ENCODE measurements around the gene NAV2. TPM values are rescaled to one million over a fixed set of nuclear protein-coding genes. Genes with fewer than 3 reads are reported as not detected.

The NAV2 gene
- total RNA-seq, 1 donor from 2014 or later: 44.8 TPM

- Histone ChIP-seq H3K36me3 (no peaks in the 10 kb centered on the region), H3K9me3 (no peaks in the 10 kb centered on the region), H3K27me3 (no peaks in the 10 kb centered on the region), H3K27ac (peak overlapping the region; percentile 15), H3K4me1 (peaks cover 37% of the 10 kb centered on the region), H3K4me3 (no peak overlapping the region)
- DNase-seq (no peak), ATAC-seq (no peak)
- no peak for TF ChIP-seq CTCF (IDR thresholded peaks at IDR 0.05)
- intact Hi-C loops (cut with DNase I): no loop called here
These were observed 266.8 kb downstream of the NAV2 start for GRCh38 chr11:19979519-19979845.

GRCh38 chr11:19980388-19980787 lies 267.8 kb downstream of the NAV2 start:
- Histone ChIP-seq H3K27me3 (no peaks in the 10 kb centered on the region), H3K36me3 (no peaks in the 10 kb centered on the region), H3K4me3 (no peak overlapping the region), H3K27ac (peak overlapping the region; percentile 47), H3K9me3 (no peaks in the 10 kb centered on the region), H3K4me1 (peaks cover 37% of the 10 kb centered on the region)
- intact Hi-C loops (cut with DNase I): no loop called here
- DNase-seq (no peak), ATAC-seq (no peak)
- TF ChIP-seq CTCF (IDR thresholded peaks at IDR 0.05): no peak

GRCh38 chr11:19980957-19981669 lies 268.5 kb downstream of the NAV2 start:
- Histone ChIP-seq H3K4me1 (peaks cover 37% of the 10 kb centered on the region), H3K4me3 (no peak overlapping the region), H3K9me3 (no peaks in the 10 kb centered on the region), H3K36me3 (no peaks in the 10 kb centered on the region), H3K27me3 (no peaks in the 10 kb centered on the region), H3K27ac (peak overlapping the region; percentile 47)
- ATAC-seq (peak; percentile 59), DNase-seq (no peak)
- TF ChIP-seq CTCF (IDR thresholded peaks at IDR 0.05): no peak
- intact Hi-C loops (cut with DNase I): no loop called here

GRCh38 chr11:19982774-19983495 lies 270.3 kb downstream of the NAV2 start:
- no peaks in the 10 kb centered on the region for H3K9me3 ChIP-seq
- H3K4me3 ChIP-seq: no peak overlapping the region
- H3K4me1 ChIP-seq: peaks cover 37% of the 10 kb centered on the region
- ATAC-seq (no peak), DNase-seq (no peak)
- no peak for TF ChIP-seq CTCF (IDR thresholded peaks at IDR 0.05)
- intact Hi-C loops (cut with DNase I): no loop called here
- no peaks in the 10 kb centered on the region for H3K36me3 ChIP-seq
- peak overlapping the region; percentile 6 for H3K27ac ChIP-seq
- no peaks in the 10 kb centered on the region for H3K27me3 ChIP-seq

GRCh38 chr11:19984048-19984742 lies 271.6 kb downstream of the NAV2 start:
- no peak for TF ChIP-seq CTCF (IDR thresholded peaks at IDR 0.05)
- intact Hi-C loops (cut with DNase I): no loop called here
- no peak for DNase-seq
- peak overlapping the region; percentile 21 for H3K27ac ChIP-seq
- H3K4me3 ChIP-seq: no peak overlapping the region
- no peaks in the 10 kb centered on the region for H3K36me3 ChIP-seq
- H3K9me3 ChIP-seq: no peaks in the 10 kb centered on the region
- ATAC-seq: no peak
- H3K4me1 ChIP-seq: peaks cover 32% of the 10 kb centered on the region
- no peaks in the 10 kb centered on the region for H3K27me3 ChIP-seq

All from upper lobe of right lung (tissue), 1 donor.